CD4-positive, alpha-beta T cell treated with Interleukin-4 for 4 hours (primary cell): Measurements from ENCODE around the gene TEX54.

Source experiments
- DNase-seq: peaks from one replicate; pipeline ENCODE4 v3.0.0-alpha.2; 2020

The TEX54 gene

DNA sequence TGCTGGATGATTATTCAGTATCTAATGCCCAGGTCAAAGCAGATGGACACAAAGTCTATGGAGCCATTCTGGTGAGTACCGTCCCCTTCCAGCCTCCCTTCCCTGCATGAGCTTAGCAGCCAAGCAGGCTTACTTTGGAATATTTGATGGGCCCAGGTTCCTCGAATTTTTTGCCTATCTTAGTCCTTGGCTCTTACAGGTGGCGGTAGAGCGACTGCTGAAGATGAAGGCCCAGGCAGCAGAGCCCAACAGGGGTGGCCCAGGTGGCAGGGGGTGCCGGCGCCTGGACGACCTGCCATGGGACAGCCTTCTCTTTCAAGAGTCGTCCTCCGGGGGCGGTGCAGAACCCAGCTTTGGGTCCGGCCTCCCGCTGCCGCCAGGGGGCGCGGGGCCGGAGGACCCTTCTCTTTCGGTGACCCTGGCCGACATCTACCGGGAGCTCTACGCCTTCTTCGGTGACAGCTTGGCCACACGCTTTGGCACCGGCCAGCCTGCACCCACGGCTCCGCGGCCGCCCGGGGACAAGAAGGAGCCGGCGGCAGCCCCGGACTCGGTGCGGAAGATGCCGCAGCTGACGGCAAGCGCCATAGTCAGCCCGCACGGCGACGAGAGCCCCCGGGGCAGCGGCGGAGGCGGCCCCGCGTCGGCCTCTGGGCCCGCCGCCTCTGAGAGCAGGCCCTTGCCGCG lies 46.2 kb downstream of the TEX54 start:
- DNase-seq = peak; percentile 82

DNA sequence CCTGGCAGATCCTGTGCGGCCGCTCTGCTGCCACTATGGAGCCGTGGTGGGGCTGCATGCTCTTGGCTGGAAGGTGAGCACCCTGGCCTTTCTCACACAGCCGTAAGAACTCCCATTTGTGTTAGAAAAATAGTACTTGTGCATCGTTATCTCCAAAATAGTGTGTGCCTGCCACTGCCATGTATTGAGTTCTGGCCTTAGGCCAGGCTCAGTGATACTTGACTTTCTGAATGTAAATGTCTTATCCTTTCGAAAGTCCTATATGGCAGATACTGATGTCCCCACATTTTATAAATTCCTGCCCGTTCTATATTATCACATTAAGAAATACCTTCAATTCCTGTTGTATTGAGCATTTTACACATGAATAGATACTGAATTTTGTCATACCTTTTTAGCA lies 49.9 kb downstream of the TEX54 start:
- DNase-seq = no peak
